SH-SY5Y (cell line): ENCODE data around the gene ABCC4.

ENCODE experiments used
- GATA2 ChIP-seq: IDR thresholded peaks from 2 replicates; pipeline ENCODE4 v1.6.1; 2011; ENCODE audit warnings: mild to moderate bottlenecking, low read depth, low read length
- GATA3 ChIP-seq: IDR thresholded peaks from 2 replicates; pipeline ENCODE4 v1.6.1; 2011; ENCODE audit warnings: low read depth, mild to moderate bottlenecking, low read length, moderate library complexity

Gene ABCC4

DNA sequence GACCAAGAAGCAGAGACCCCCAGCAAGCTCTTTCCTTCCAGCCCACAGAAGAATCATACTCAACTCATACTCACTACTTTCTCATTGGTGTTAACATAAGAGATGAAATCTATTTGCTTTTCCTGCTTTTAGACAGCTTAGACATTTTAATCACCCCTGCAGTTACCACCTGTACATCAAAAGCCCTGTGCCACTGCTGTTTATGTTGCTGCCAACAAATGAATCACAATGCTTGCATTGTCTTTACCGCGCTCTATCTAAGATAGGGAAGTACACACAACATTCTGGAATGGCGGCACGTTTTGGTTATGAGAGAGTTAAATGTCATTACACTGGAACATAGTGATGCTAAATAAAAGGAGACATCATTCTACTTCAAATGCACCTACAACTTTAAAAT lies 95.1 kb downstream of the ABCC4 start:
- TF ChIP-seq GATA3, result no peak
- TF ChIP-seq GATA2, result no peak

DNA sequence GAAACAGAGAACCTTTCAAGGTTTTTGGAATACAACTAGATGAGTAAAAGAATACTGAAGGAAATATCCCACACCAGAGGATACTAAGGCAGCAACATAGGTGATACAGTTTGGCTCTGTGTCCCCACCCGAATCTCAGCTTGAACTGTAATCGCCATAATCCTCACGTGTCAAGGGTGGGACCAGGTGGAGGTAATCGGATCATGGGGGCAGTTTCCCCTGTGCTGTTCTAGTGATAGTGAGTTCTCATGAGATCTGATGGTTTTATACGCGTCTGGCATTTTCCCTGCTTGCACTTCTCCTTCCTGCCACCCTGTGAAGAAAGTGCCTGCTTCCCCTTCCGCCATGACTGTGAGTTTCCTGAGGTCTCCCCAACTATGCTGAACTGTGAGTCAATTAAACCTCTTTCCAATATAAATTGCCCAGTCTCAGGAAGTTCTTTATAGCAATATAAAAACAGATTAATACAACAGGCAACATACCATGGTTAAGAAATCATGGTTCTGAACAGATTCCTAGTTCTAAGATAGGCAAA lies 97.0 kb downstream of the ABCC4 start:
- TF ChIP-seq GATA3 (no peak), GATA2 (no peak)

DNA sequence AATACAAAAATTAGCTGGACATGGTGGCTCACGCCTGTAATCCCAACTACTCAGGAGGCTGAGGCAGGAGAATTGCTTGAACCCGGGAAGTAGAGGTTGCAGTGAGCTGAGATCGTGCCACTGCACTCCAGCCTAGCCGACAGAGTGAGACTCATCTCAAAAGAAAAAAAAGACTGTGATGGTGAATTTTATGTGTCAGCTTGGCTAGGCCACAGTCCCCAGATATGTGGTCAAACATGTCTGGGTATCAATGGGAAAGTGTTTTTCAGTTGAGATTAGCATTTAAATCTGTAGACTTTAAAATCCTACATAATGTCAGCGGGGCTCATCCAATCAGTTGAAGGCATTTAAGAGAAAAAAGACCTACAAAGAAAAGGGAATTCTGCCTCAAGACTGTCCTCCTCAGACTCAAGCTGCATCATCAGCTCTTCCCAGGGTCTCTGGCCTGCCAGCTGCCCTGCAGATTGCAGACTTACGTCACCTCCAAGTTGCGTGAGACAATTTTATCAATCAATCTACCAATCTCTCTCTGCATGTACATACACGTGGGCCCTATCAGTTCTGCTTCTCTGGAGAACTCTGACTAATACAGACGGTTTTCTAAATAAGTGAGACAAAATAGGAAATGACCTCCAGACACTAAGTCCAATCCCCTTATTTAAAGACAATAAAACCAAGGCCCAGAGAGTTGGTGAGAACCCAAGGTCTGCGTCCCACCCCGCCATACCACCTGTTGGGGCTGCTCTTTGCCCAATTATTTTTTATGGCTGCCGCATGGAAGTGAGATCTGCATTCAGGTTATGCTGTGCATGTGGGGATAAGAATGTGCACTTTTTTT lies 99.2 kb downstream of the ABCC4 start:
- TF ChIP-seq GATA3 (no peak), GATA2 (no peak)

DNA sequence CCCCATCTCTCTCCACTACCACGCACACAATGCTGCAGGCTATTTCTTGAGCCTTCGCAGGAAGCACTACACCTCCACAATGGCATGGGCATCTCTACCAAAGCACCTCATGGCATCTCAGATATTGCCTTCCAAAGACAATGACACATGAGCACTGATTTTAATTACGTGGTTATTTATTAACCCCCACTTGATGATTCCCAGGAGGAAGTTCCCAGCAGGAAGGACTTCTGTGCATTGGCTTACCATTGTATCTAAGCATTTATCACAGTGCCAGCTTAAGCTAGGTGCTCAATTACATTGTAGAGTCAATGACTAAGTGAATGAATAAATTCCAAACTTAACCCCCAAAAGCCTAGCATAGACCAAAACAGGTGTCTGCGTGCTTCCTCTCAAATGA lies 101.4 kb downstream of the ABCC4 start:
- TF ChIP-seq GATA3, result no peak

DNA sequence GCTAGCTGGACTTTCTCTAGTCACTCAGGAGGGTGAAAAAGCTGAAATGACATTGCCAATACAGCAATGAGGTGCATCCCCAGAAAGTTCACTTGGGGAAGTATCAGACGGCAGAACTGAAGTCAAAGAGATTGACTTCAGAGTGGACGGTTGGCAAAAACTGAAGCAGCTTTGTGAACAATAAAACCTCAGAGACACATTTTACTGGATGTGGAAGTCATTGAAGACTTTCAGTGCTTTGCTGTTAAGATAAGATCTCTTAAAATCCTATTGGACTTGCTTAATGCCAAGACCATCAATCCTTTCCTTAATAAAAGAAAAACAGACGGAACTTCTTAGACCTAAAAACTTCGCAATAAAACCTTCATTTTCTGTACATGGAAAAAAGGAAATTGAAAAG lies 103.7 kb downstream of the ABCC4 start:
- TF ChIP-seq GATA2 (no peak), GATA3 (no peak)

DNA sequence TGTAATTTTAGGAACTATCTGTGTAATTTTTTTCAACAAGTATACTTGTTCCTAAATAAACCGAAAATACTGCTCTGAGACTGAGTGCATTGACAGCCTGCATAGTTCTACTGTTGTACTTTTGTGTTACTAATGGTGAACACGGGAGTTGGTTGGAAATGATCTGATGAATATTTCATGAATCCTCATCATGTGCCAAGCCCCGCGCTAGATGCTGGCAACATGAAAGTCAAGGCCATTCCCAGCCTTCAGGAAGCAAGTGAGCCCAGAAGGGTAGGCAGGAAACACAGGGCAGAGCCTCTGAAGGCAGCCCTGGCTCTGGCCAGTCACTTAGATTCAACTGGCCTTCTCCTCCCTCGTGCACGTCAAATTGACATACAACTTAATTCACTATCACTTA lies 106.1 kb downstream of the ABCC4 start:
- TF ChIP-seq GATA2 (no peak), GATA3 (no peak)

DNA sequence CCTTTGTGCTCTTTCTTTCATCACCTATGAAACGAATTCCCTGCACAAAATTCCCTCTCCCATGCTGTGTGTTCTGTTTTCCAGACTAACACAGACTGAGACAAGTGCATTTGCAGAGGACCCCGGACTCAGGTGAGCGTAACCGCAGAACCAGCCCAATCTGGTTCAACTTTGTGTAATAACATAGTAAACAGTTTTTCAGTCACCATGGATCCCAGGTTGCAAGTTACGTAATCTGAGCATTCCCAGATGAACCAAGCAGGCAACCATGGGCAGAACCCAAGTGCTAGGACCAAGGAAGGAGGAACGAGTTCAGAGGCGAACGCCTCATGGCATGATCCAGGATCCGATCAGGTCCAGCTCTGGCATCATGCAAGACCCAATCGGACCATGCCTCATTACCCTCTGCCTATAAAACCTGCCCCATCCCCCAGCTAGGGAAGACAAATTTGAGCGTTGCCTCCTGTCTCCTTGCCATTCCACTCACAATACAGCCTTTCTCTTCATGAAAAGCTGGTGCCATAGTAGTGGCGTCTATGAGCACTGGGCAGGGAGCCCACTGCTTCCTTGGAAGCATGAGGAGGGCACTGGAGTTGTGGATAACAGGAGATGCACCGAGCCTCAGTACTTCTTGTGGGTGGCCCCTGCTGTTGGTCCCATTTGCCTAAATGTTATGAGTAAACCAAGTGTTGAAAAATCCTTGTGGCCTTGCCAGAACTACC lies 107.6 kb downstream of the ABCC4 start:
- TF ChIP-seq GATA3 (no peak), GATA2 (no peak)

DNA sequence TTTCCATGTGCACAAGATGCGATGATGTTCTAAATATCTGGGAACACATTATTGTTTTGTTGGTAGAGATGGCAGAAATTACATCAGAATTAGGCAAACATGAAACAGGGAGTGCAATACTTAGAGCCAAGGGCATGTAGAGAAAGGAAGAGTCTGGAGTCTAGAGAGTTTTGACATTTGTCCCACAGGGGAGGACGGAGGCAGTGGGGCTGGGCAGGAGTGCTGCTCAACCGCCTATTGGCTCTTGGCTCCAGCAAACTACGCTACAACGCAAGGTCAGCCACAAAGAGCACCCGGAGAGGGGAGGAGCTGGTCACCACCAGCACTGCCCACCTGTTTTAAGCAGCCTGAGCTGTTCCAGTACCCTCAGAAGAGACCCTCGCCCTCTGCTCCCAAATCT lies 108.3 kb downstream of the ABCC4 start:
- TF ChIP-seq GATA3 (no peak), GATA2 (no peak)

DNA sequence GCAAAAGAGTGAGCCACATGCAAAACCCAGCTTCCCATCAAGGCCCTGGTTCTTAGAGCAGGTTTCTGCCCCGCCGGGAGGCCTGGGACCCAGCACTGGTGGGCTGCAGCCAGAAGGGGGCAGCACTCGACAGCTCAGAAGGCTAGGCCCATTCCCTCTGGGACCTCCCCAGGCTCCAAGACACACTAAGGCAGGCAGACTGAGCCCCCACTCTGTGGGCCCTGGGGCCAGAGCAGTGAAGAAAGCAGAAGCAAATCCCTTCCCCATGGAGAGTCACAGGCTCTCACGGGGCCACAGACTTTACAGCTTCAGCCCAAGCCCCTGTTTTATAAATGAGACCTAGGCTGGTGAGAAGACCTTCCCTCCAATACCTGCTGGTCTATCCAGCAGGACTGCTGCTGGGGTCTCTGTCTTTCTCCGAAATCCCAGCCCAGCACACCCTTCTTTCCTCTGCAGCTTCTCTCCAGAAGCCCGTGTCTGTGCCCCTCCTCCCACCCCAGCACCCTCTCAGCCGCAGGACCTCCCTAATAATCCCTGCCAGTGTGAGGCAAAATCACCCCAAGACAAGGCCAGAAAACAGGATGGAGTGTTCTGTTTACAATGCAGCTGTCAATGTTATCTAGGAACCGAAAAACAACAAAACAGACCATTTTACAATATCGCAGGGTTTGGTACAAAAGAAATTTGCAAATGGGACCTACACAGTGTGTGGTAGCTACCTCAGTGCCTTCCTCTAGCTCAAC lies 109.3 kb downstream of the ABCC4 start:
- TF ChIP-seq GATA2, result no peak
- no peak for TF ChIP-seq GATA3

DNA sequence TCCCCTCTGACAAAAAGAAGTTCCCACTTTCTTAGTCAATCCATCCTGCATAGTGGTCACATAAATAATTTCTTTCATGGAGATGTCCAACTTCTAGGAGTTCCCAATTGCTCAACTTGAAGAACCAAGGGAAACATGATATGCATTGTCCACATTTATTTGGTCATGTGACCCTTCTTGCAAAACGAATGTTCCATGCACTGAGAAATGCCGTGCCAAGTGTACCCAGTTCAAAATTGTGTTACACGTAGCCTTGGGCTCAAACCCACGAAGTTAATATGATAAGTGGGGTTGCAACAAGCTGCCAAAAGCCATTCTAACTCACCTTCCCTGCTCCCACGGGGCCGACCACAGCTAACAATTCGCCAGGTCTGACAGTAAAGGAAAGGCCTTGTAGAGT lies 113.1 kb downstream of the ABCC4 start:
- TF ChIP-seq GATA2 (no peak), GATA3 (no peak)

DNA sequence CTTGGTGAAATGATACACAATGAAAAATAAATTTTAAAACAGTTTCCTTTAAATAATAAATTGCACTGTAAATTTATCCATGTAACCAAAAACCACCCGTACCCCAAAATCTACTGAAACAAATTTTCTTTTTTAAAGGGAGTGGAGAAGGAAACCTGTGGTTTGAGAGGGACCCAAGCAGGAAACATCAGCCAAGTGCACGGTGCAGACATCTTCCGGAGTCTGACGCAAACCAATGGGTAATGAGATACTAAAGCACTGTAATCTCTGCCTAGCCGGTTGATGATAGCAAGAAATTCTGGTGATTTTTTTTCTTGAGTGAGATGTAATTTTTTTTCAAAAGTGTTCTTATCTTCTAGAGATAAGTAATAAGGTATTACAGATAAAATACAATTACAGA lies 115.4 kb downstream of the ABCC4 start:
- TF ChIP-seq GATA2 (no peak), GATA3 (no peak)

DNA sequence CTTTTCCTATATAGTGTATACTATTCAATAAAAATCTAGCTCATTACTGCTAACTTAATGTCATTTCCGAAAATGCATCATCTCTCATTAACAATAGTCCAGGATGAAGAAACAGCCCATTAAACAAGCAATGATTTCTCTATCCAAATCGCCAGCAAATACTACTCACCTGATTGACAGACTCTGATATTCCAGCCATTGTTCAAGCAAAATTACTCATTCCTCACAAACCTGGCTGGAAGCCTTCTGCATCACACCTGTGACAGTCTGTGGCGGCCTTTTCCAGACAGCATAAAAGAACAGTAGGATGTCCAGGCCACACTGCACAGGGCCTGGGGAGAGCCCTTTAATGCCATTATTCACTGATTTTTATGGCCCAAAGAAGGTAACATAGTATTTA lies 115.9 kb downstream of the ABCC4 start:
- TF ChIP-seq GATA3, result no peak
- TF ChIP-seq GATA2, result no peak

DNA sequence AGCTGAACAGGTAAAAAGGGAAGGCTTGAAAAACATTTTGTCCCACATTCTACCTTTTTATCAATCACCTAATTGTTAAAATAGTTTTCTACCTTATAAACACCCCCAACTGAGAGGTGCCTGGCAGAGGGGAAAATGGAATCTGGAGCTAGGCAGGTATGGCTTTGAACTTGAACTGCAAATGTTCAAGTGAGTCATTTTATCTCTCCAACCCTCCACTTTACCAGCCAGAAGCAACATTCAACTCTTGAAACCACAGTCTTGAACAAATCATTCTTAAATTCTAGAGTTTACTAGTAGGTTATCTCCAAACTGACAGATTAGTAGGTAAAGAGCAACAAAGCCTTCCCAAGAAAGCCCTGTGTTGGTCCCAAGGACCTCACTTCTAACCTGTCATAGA lies 116.9 kb downstream of the ABCC4 start:
- no peak for TF ChIP-seq GATA2
- no peak for TF ChIP-seq GATA3

DNA sequence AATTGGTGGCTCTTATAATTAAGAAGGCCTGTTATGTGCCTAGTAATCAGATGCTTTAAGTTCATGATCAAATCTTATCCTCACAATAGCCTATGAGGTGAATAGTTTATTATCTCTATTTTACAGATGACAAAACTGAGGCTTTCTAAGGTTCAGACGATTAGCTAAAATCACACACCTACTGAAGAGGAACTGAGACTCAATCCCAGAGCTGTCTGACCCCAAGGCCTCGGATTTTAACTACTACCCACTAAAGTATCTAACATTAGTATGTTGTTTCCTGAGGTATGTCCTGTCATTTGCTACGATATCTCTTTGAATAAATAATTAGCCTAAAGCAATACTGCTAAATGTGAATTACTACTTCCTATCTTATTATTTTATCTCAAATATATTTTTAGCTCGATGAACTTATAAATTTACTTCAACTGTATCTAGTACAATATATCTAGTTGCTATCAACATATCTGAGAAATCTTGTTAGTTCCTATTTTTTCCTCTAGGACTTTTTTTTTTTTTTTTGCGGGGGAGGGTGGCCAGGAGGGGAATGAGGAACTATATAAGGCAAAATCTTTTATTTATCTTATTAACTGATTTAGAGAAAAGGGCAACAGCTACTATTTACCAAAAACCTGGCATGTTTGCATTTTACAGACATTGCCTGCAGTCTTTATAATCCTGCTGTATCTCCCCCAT lies 118.5 kb downstream of the ABCC4 start:
- TF ChIP-seq GATA3 (no peak), GATA2 (no peak)
